Measurements from ENCODE around the gene GRIK4.

GRIK4 gene

GRCh38 chr11:120871924-120872323 lies 360.4 kb downstream of the GRIK4 start:
- no peak for DNase-seq

DNA sequence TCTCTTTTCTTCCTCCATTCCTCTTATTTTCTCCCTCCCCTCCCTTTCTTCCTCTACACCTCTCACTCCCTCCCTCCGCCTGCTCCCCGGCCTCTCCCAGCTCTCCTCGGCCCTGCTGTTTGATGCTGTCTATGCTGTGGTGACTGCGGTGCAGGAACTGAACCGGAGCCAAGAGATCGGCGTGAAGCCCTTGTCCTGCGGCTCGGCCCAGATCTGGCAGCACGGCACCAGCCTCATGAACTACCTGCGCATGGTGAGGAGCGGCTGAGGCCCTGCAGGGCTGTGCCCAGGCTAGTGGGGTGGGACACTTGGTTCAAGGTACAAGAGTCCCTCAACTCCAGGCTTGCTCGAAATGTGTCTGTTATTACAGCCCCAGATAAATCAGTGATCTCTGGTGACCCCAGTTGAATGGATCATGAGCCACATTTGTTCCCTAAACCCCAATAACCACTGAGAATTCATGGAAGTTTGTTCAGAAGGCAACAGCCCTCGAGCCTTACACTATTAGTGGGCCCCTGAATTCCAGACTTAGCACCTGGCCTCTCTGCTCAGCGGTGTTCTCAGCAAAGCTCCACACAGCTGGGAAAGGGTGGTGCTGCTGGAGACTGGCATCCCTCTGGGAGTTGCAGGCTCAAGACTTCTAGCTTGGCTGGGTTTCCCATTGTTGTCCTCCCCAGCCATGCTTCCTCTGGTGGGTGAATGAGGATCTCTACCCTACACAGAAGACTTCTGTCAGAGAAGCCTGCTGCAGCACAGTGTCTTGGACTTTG lies 362.6 kb downstream of the GRIK4 start:
- DNase-seq: no peak

- no peak for DNase-seq
Observed at GRCh38 chr11:120875986-120876385, 364.4 kb downstream of the GRIK4 start.

DNA sequence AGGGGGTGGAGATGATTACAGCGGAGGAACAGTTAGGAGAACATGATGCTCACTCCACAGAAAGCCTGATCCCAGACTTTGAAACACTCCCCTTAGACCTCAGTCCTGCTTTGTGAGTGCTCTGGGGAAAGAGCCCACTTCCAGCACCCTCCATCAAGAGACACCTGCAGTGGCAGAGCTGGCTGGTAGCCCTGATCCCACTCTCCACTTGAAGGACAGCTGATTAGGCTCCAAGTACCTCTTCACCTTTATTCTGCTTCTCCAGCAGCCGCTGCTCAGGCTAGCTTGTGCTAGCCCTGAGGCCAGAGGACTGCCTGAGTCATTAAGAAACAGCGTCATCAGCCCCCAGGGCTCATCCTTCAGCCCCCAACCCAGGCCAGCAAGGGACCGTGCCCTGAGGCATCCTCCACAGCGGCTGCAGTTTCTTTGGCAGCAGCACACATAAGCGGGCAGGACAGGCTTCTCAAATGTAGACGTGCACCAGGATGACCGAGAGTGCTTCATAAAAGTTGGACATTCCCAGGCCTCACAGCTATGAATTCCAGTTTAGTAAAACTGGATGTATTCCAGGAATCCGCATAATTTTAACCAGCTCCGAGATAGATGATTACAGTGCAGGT lies 366.3 kb downstream of the GRIK4 start:
- DNase-seq: peak; percentile 81

DNA sequence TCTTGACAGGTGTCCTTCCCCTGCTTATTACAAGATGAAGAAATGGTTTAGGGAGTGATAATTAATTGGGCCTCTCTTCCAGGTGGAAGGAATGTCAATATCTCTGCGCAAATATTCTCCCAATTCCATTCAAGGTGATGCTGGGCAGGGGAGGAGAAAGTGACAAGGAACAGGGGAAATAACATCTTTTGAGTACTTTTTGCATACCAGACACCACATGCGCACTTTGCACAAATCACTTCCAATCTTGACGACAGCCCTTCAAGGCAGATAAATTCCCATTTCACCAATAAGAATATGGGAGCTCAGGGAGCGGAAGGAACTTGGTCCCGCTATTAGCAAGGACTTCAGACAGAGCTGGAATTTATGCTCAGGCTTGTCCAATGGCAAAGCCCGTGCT lies 367.2 kb downstream of the GRIK4 start:
- no peak for DNase-seq

- DNase-seq: no peak
Observed at GRCh38 chr11:120880498-120881175, 369.1 kb downstream of the GRIK4 start.

DNA sequence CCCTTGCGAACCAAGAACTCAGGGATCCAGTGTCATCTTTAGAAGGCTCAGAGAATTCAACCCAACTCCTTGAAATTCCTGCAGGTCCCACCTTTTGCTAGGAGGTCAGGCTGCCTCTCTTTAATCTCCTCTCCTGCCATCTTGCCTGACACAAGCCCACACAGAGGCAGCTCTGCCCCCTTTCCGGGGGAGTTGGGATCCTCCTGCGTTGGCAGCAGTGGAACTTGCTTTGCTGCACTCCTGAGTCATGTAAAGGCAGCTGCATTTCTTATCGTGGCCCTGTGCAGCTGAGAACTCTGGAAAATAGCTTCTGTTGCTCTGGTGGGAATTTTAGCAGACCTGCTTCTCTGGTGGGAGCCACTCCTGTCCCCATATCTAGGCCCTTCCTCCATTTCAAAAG lies 370.0 kb downstream of the GRIK4 start:
- DNase-seq: no peak

DNA sequence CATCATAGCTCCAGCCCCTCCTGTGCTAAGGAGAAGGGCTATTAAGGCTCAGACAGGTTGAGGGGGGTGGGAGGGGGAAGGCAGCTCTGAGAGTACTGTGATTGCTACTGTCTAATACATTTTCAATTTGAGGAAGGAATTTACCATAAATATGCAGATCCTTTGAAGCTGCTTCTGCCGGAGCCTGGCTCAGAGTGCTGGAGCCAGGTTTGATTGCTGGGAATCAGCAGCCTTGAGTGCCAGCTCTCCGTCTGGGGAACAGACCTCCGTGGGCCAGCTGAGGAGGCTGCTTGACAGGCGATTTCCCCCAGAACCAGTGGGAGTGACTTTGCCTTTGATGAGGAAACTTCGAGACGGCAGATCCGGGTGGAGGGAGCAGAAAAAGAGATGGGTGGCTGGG lies 370.6 kb downstream of the GRIK4 start:
- no peak for DNase-seq

DNA sequence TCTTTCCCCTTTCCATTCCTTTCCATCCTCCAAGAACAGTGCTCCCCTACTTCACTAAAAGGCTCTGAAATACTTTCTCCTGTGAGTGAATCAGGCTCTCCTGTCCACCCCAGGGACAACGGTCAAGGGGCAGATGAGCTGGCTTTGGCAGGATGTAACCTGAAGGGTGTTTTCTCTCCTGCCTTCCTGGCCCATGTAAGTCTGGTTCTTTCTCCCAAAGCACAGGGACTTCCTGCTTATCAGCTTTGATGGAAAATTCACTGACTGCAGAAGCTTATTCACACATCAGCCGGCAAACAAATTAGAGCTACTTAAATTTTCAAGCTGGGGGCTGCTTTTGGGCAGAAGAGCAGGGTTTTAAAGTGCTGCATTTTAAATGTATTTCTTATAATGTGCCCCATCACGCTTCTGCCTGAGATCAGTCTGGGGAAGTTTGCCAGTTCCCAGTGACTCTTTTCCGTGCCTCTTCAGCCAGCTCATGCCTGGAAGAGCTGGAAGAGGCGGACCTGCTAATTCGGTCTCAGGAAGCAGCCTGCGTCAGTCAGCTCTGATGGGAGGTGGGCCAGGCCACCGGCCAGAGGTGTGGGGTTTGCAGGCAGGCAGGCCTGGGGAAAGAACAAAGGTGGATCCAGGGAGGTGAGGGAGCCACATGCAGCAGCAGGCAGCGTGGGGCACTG lies 372.0 kb downstream of the GRIK4 start:
- no peak for DNase-seq

GRCh38 chr11:120884154-120885020 lies 372.8 kb downstream of the GRIK4 start:
- DNase-seq: no peak

GRCh38 chr11:120890609-120891320 lies 379.2 kb downstream of the GRIK4 start:
- DNase-seq: no peak

- DNase-seq: no peak
Observed at GRCh38 chr11:120893440-120894201, 382.1 kb downstream of the GRIK4 start.

GRCh38 chr11:120894202-120894985 lies 382.8 kb downstream of the GRIK4 start:
- DNase-seq: no peak

DNA sequence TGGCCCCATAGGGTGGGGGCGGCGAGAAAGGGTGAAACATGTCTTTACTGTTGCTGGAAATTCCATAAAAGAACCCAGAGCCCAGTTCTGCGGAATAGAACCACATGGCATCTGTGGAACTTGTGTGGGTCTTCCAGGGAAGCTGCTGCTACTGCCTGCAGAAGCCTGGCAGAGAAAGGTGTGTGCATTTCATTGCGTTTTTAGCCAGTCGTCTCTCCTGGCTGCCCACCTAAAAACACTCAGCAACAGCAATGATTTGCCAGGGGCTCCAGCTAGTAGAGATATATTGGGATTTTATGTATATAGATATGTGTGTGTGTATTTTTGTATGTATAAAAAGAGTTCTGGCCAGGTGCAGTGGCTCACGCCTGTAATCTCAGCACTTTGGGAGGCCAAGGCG lies 385.1 kb downstream of the GRIK4 start:
- DNase-seq: no peak

- no peak for DNase-seq
Observed at GRCh38 chr11:120898568-120898967, 387.0 kb downstream of the GRIK4 start.

GRCh38 chr11:120899720-120900119 lies 388.2 kb downstream of the GRIK4 start:
- no peak for DNase-seq

GRCh38 chr11:120900643-120901042 lies 389.1 kb downstream of the GRIK4 start:
- DNase-seq: no peak

DNA sequence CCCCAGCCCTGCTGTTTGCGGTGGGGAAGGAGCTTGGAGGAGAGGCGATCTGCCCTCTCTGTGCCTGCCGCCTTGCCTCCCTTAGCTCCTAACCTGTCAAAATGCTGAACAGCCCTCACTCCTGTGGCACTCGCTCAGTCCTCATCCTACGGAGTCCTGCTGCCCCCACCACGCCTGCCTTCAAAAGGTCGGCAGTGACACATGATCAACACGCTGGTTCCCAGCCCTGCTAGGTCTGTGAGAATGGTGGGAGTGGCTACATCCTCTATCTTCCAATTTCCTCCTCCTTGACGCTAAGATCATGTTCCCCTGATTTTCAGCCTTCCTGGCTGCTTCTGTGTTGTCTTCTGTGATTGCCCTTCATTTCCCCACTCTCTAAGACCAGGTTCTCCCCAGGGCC lies 392.1 kb downstream of the GRIK4 start:
- DNase-seq: no peak

- no peak for DNase-seq
Observed at GRCh38 chr11:120904116-120904515, 392.6 kb downstream of the GRIK4 start.

DNA sequence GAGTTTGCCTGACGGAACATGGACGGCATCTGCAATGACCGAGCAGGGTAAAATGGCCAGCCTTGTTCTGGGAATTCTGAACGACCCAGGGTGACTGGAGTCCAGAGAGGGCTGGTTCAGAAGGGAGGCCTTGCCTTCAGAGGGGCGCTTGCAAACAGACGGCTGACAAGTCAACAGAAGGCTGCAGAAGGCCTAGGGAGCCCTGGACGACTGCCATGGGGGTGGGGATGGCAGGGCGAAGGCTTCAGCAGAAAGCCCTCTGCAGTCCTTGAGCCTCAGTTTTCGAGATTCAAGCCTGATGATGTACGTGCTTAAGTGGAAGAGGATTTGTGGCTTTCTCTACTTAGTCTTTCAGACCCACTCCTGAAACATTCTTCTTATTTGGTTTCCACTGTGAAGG lies 395.2 kb downstream of the GRIK4 start:
- DNase-seq: no peak

All from NCI-H2029 (cell line).